PC-3 (cell line): ENCODE data around the gene WDR93. TPM values are rescaled to one million over a fixed set of nuclear protein-coding genes. Genes with fewer than 3 reads are reported as not detected.
A peak's percentile ranks its signal among the peaks of the same experiment; 100 is the strongest.

Source experiments
- ATAC-seq: fragments of 200-7000 bp; cut with Tn5 transposase; 2 replicates; pipeline ENCODE4 v1.9.1; 2020; ENCODE audit warnings: mild to moderate bottlenecking, moderate library complexity
- BruUV-seq: library from RNA; stranded (reverse); fragments of 400-500 nt; replicated peaks from 2 replicates; lab custom pipeline; 2021; lab: Mats Ljungman, UMichigan
- CTCF ChIA-PET: fragments of 300-600 bp; sonication (Branson Sonifier 250); formaldehyde crosslinking; loops from one replicate; lab custom pipeline; 2022; ENCODE audit warnings: antibody characterized with exemption; lab: Charles Lee
- POLR2A ChIA-PET: fragments of 300-600 bp; sonication (Branson Sonifier 250); formaldehyde crosslinking; loops from one replicate; lab custom pipeline; 2022; ENCODE audit warnings: antibody characterized with exemption; ENCODE audit not compliant: unreplicated experiment; lab: Charles Lee
- DNase-seq: peaks from one replicate; pipeline ENCODE4 v3.0.0-alpha.2; 2015
- H2AFZ ChIP-seq: fragments of 300-600 bp; sonication (generic); 2 replicates; pipeline ENCODE4 v1.6.0; 2016; ENCODE audit warnings: antibody characterized with exemption, low read length
- H3F3A ChIP-seq: fragments of 300-600 bp; sonication (generic); one replicate; pipeline ENCODE4 v1.6.0; 2017; ENCODE audit warnings: antibody characterized with exemption, low read length, control low read depth, mild to moderate bottlenecking; ENCODE audit not compliant: unreplicated experiment
- H3K27ac ChIP-seq: fragments of 300-600 bp; sonication (generic); 2 replicates; pipeline ENCODE4 v1.5.1; 2016; ENCODE audit warnings: mild to moderate bottlenecking, low read length
- H3K27me3 ChIP-seq: fragments of 300-600 bp; sonication (generic); 2 replicates; pipeline ENCODE4 v1.6.1; 2016; ENCODE audit warnings: low read length, mixed read lengths
- H3K36me3 ChIP-seq: fragments of 300-600 bp; sonication (generic); 2 replicates; pipeline ENCODE4 v1.6.1; 2016; ENCODE audit warnings: low read depth, mixed run types, low read length, mixed read lengths
- H3K4me1 ChIP-seq: fragments of 300-600 bp; sonication (generic); 2 replicates; pipeline ENCODE4 v1.5.1; 2016; ENCODE audit warnings: low read length; ENCODE audit not compliant: insufficient read depth
- H3K4me2 ChIP-seq: fragments of 300-600 bp; sonication (generic); 2 replicates; pipeline ENCODE4 v1.6.0; 2016; ENCODE audit warnings: low read length
- H3K4me3 ChIP-seq: fragments of 300-600 bp; sonication (generic); 2 replicates; pipeline ENCODE4 v1.5.1; 2016; ENCODE audit warnings: mild to moderate bottlenecking, low read length, mixed read lengths
- H3K79me2 ChIP-seq: fragments of 300-600 bp; sonication (generic); 2 replicates; pipeline ENCODE4 v1.6.1; 2017; ENCODE audit warnings: low read length, mixed read lengths
- H3K9ac ChIP-seq: fragments of 300-600 bp; sonication (generic); 2 replicates; pipeline ENCODE4 v1.6.0; 2016; ENCODE audit warnings: mild to moderate bottlenecking, low read length
- H3K9me2 ChIP-seq: fragments of 300-600 bp; sonication (generic); replicated peaks from 2 replicates; pipeline ENCODE4 v1.6.1; 2016; ENCODE audit warnings: mixed run types, low read length, mixed read lengths
- H3K9me3 ChIP-seq: fragments of 300-600 bp; sonication (generic); 2 replicates; pipeline ENCODE4 v1.6.1; 2016; ENCODE audit warnings: low read length, mixed read lengths
- H4K20me1 ChIP-seq: fragments of 300-600 bp; sonication (generic); 2 replicates; pipeline ENCODE4 v1.6.1; 2016; ENCODE audit warnings: low read length, mixed read lengths
- CTCF ChIP-seq: fragments of 300-600 bp; sonication (generic); conservative IDR thresholded peaks from 2 replicates; pipeline ENCODE4 v1.5.1; 2017; ENCODE audit warnings: antibody characterized with exemption, low read depth, mild to moderate bottlenecking, low read length
- EZH2 ChIP-seq: fragments of 300-600 bp; sonication (generic); IDR thresholded peaks from one replicate; pipeline ENCODE4 v1.6.1; 2017; ENCODE audit warnings: antibody characterized with exemption, mild to moderate bottlenecking, low read length; ENCODE audit not compliant: unreplicated experiment
- EZH2phosphoT487 ChIP-seq: fragments of 300-600 bp; sonication (generic); IDR thresholded peaks from 2 replicates; pipeline ENCODE4 v1.6.1; 2018; ENCODE audit warnings: mild to moderate bottlenecking, antibody characterized with exemption, low read length, borderline replicate concordance
- intact Hi-C: fragments of 100-400 bp; cut with micrococcal nuclease; formaldehyde crosslinking; loops from 2 replicates; pipeline ENCODE4 v1.9.0; 2023
- total RNA-seq: library from RNA; depleted of rRNA; stranded (reverse); fragments of >200 nt; gene quantifications from 2 replicates; pipeline ENCODE4 v1.2.3, GENCODE V29; 2014

WDR93 gene
- total RNA-seq, 1 experiment from 2014 or later, result 0.22 TPM

DNA sequence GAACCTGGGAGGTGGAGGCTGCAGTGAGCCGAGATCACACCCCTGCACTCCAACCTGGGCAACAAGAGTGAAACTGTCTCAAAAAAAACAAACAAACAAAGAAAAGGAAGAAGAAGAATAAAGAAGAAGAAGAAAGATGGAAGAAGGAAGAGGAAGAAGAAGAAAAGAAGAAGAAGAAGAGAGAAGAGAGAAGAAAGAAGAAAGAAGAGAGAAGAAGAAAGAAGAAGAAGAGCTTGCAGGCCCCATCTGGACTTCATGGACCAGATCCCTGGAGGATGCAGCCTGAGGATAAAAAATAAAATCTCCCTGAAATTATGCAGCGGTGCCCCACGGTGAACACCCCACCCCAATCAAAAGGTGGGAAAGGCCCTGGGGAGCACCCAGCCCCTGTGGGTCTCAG is 69.2 kb downstream of the WDR93 start:
- TF ChIP-seq EZH2 (no peak), EZH2phosphoT487 (no peak), CTCF (no peak)
- Histone ChIP-seq H3K9me2 (no peaks in the 10 kb centered on the region), H3K9me3 (no peaks in the 10 kb centered on the region), H3K36me3 (no peaks in the 10 kb centered on the region), H3K27me3 (no peaks in the 10 kb centered on the region), H2AFZ (no peak overlapping the region), H3K9ac (no peak overlapping the region), H3K4me3 (no peak overlapping the region), H3K79me2 (no peaks in the 10 kb centered on the region), H3F3A (no peaks in the 10 kb centered on the region), H3K4me1 (peaks cover 42% of the 10 kb centered on the region), H4K20me1 (no peaks in the 10 kb centered on the region), H3K27ac (peak overlapping the region; percentile 98), H3K4me2 (no peak overlapping the region)
- ChIA-PET POLR2A (no interaction called here), CTCF (interaction anchor here (1.6 to 2.3 kb wide), 2 partner anchors 8 to 115 kb away, joined by 5 to 34 read pairs; no protein-coding TSS in a partner anchor)
- ATAC-seq (no peak), DNase-seq (no peak)
- BruUV-seq, result no TSS peak
- intact Hi-C loops, result loop anchor here (1.0 kb wide), 1 partner anchor 115 kb away; no protein-coding TSS in a partner anchor

GRCh38 chr15:89760303-89761008 is 69.8 kb downstream of the WDR93 start:
- Histone ChIP-seq H3F3A (no peaks in the 10 kb centered on the region), H3K4me3 (no peak overlapping the region), H3K36me3 (no peaks in the 10 kb centered on the region), H3K9me2 (no peaks in the 10 kb centered on the region), H3K27me3 (no peaks in the 10 kb centered on the region), H3K9me3 (no peaks in the 10 kb centered on the region), H2AFZ (peak overlapping the region; percentile 55), H4K20me1 (no peaks in the 10 kb centered on the region), H3K27ac (peak overlapping the region; percentile 98), H3K79me2 (no peaks in the 10 kb centered on the region), H3K4me2 (peak overlapping the region; percentile 14), H3K4me1 (peaks cover 35% of the 10 kb centered on the region), H3K9ac (peak overlapping the region; percentile 86)
- ATAC-seq, result peak; percentile 74
- intact Hi-C loops, result loop anchor here (1.0 kb wide), 2 partner anchors 115 to 128 kb away; no protein-coding TSS in a partner anchor
- peak; percentile 93 for DNase-seq
- BruUV-seq, result no TSS peak
- CTCF ChIA-PET, result interaction anchor here (0.6 to 2.3 kb wide), 11 partner anchors 9 to 128 kb away, joined by 3 to 34 read pairs (median 6); no protein-coding TSS in a partner anchor
- POLR2A ChIA-PET, result interaction anchor here (0.6 to 0.7 kb wide), 2 partner anchors 115 to 117 kb away, joined by 3 to 11 read pairs; no protein-coding TSS in a partner anchor
- TF ChIP-seq EZH2 (no peak), CTCF (peak; percentile 94)
